ENCODE measurements around the gene CMTM3. TPM values are rescaled to one million over a fixed set of nuclear protein-coding genes. Genes with fewer than 3 reads are reported as not detected.
"Not testable (repeated sequence)": the region's sequence is repeated elsewhere in the genome, so short reads cannot be mapped to it uniquely, and the experiment has no call there.

Gene CMTM3
- total RNA-seq, 1 experiment from 2014 or later, result 4.3 TPM

DNA sequence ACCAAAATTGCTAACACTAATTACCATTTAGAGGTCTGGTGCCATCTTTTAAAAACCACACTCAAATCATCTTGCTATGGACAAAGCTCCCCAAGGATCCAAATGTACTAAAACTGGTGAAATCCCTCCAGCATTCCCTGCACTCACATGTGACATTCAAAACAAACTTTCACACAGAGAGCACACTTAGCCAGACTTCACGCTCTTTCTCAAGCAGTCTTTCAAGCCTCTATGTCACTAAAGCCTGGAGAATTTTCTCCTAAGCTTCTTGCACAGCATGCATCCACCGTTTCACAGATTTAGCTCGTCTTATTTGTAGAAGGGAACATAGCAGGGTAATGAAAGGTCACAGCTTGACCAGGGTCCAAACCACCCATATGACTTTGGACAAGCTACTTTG is 19.3 kb downstream of the CMTM3 start:
- H3K4me3 Mint-ChIP-seq (ENCODE audit: unreplicated experiment), result no peak overlapping the region
- TF ChIP-seq CTCF (IDR thresholded peaks at IDR 0.05; ENCODE audit: unreplicated experiment), result no peak
- peaks cover 11% of the 10 kb centered on the region for H3K4me1 Mint-ChIP-seq (ENCODE audit: insufficient read depth, unreplicated experiment)
- no peaks in the 10 kb centered on the region for H3K9me3 Mint-ChIP-seq (ENCODE audit: unreplicated experiment)
- POLR2A ChIA-PET, result interaction anchor here (1.4 kb wide), 1 partner anchor 15 kb away, joined by 5 read pairs; no protein-coding TSS in a partner anchor
- H3K27me3 Mint-ChIP-seq (ENCODE audit: insufficient read depth, unreplicated experiment), result no peaks in the 10 kb centered on the region
- BruUV-seq (replicated peaks), result no TSS peak
- peaks cover 16% of the 10 kb centered on the region for H3K36me3 Mint-ChIP-seq (ENCODE audit: insufficient read depth, unreplicated experiment)
- no peak for DNase-seq (ENCODE audit: unreplicated experiment)
- no peak overlapping the region for H3K27ac Mint-ChIP-seq (ENCODE audit: low read depth, unreplicated experiment)
- CTCF ChIA-PET, result interaction anchor here (0.6 to 1.2 kb wide), 5 partner anchors 16 to 217 kb away, joined by 3 to 5 read pairs (median 4); no protein-coding TSS in a partner anchor
- intact Hi-C loops (cut with micrococcal nuclease), result no loop called here

DNA sequence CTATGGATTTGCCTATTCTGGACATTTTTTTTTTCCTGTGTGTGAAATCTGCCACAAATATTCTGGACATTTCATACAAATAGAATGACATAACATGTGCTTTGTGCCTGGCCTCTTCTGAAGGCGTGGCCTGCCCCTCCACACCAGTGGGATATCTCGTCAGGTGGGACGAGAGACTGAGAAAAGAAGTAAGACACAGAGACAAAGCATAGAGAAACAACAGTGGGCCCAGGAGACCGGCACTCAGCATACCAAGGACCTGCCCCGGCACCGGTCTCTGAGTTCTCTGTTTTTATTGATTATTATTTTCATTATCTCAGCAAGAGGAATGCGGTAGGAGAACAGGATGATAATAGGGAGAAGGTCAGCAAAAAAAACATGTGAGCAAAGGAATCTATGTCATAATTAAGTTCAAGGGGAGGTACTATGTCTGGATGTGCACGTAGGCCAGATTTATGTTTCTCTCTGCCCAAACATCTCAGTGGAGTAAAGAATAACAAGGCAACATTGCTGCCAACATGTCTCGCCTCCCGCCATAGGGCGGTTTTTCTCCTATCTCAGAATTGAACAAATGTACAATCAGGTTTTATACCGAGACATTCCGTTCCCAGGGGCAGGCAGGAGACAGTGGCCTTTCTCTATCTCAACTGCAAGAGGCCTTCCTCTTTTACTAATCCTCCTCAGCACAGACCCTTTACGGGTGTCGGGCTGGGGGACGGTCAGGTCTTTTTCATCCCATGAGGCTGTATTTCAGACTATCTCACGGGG is 23.3 kb downstream of the CMTM3 start:
- H3K9me3 Mint-ChIP-seq (ENCODE audit: unreplicated experiment); H3K4me1 Mint-ChIP-seq (ENCODE audit: insufficient read depth, unreplicated experiment); DNase-seq (ENCODE audit: unreplicated experiment); H3K36me3 Mint-ChIP-seq (ENCODE audit: insufficient read depth, unreplicated experiment); H3K27me3 Mint-ChIP-seq (ENCODE audit: insufficient read depth, unreplicated experiment); BruUV-seq (replicated peaks); H3K4me3 Mint-ChIP-seq (ENCODE audit: unreplicated experiment); intact Hi-C loops (cut with micrococcal nuclease); H3K27ac Mint-ChIP-seq (ENCODE audit: low read depth, unreplicated experiment): not testable (repeated sequence)
- CTCF ChIA-PET, result interaction anchor here (2.0 to 2.2 kb wide), 2 partner anchors 19 to 23 kb away, joined by 8 to 11 read pairs; no protein-coding TSS in a partner anchor
- POLR2A ChIA-PET, result interaction anchor here (0.8 to 1.5 kb wide), 2 partner anchors 9 kb away, joined by 3 to 5 read pairs; no protein-coding TSS in a partner anchor

DNA sequence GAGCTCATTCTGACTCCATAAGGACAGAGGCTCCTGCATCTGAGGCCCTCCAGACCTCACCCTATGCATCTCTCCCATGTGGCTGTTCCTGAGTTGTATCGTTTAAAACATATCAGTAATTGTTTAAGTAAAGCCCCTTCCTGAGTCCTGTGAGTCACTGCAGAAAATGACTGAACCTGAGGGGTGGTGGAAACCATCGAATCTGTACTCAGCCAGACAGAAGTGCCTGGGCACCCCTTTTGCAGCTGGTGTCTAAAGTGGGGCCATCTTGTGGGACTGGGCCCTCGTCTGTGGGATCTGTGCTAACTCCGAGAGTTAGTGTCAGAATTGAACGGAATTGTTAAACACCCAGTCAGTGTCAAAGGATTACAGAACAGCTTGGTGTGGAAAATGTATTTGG is 25.4 kb downstream of the CMTM3 start:
- no peak for TF ChIP-seq CTCF (IDR thresholded peaks at IDR 0.05; ENCODE audit: unreplicated experiment)
- ChIA-PET POLR2A (interaction anchor here (1.5 kb wide), 1 partner anchor 21 kb away, joined by 5 read pairs; no protein-coding TSS in a partner anchor), CTCF (interaction anchor here (0.5 to 2.0 kb wide), 5 partner anchors 11 to 223 kb away, joined by 3 to 11 read pairs (median 3); no protein-coding TSS in a partner anchor)
- H3K27me3 Mint-ChIP-seq (ENCODE audit: insufficient read depth, unreplicated experiment), result no peaks in the 10 kb centered on the region
- H3K36me3 Mint-ChIP-seq (ENCODE audit: insufficient read depth, unreplicated experiment), result peaks cover 23% of the 10 kb centered on the region
- intact Hi-C loops (cut with micrococcal nuclease), result no loop called here
- no TSS peak for BruUV-seq (replicated peaks)
- no peak overlapping the region for H3K4me3 Mint-ChIP-seq (ENCODE audit: unreplicated experiment)
- H3K4me1 Mint-ChIP-seq (ENCODE audit: insufficient read depth, unreplicated experiment), result no peaks in the 10 kb centered on the region
- no peaks in the 10 kb centered on the region for H3K9me3 Mint-ChIP-seq (ENCODE audit: unreplicated experiment)
- DNase-seq (ENCODE audit: unreplicated experiment), result no peak
- no peak overlapping the region for H3K27ac Mint-ChIP-seq (ENCODE audit: low read depth, unreplicated experiment)

GRCh38 chr16:66630561-66631260 is 26.2 kb downstream of the CMTM3 start:
- peaks cover 23% of the 10 kb centered on the region for H3K36me3 Mint-ChIP-seq (ENCODE audit: insufficient read depth, unreplicated experiment)
- BruUV-seq (replicated peaks); DNase-seq (ENCODE audit: unreplicated experiment); H3K27ac Mint-ChIP-seq (ENCODE audit: low read depth, unreplicated experiment); intact Hi-C loops (cut with micrococcal nuclease); H3K4me1 Mint-ChIP-seq (ENCODE audit: insufficient read depth, unreplicated experiment); H3K4me3 Mint-ChIP-seq (ENCODE audit: unreplicated experiment); H3K27me3 Mint-ChIP-seq (ENCODE audit: insufficient read depth, unreplicated experiment); POLR2A ChIA-PET; H3K9me3 Mint-ChIP-seq (ENCODE audit: unreplicated experiment): not testable (repeated sequence)
- CTCF ChIA-PET, result interaction anchor here (1.6 kb wide), 1 partner anchor 21 kb away, joined by 3 read pairs; no protein-coding TSS in a partner anchor

- H3K9me3 Mint-ChIP-seq (ENCODE audit: unreplicated experiment); intact Hi-C loops (cut with micrococcal nuclease); BruUV-seq (replicated peaks); DNase-seq (ENCODE audit: unreplicated experiment); POLR2A ChIA-PET; H3K27me3 Mint-ChIP-seq (ENCODE audit: insufficient read depth, unreplicated experiment); CTCF ChIA-PET; H3K4me3 Mint-ChIP-seq (ENCODE audit: unreplicated experiment); H3K4me1 Mint-ChIP-seq (ENCODE audit: insufficient read depth, unreplicated experiment): not testable (repeated sequence)
- Mint-ChIP-seq H3K36me3 (ENCODE audit: insufficient read depth, unreplicated experiment) (peaks cover 23% of the 10 kb centered on the region), H3K27ac (ENCODE audit: low read depth, unreplicated experiment) (peak overlapping the region; percentile 75)
These were observed 27.1 kb downstream of the CMTM3 start for GRCh38 chr16:66631558-66631957.
